Measurements from ENCODE around the gene THSD8.

DNA sequence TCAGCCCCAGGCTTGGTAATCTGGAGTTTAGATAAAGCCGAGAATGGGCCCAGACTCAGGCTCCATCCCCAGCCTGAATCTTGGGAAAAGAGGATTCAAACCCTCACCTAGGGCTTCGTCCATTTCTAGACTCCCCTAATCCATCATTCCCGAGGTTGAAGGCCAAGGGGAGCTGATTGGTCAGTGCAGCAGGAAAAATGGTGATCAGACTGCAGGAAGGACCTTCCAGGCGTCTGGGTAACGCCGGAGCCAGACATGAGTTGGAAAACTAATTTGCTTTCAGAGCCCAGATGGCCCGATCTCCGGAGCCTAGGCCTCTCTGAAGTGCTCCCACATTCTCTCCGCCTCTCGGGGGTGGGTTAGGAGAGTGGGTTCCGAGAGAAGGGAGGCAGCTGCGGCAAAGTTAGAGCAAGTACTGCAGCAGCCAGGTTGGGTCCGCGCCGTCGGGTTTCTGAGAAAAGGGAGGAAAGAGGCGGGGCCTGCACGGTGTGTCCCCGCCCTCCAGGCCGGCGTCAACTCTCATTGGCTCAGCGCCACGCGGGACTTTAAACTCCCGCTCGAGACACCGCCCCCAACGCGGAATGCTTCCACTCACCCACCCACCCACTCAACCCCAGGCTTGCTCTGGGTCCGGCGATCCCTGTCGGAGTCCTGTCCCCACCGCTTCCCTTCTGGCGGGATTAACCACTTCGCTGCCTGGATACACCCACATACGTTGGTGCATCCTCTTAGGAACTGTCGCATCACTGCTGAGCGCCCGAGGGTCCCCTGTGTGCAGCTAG lies 33.3 kb downstream of the THSD8 start:
- TF ChIP-seq EZH2 (IDR thresholded peaks at IDR 0.05; ENCODE audit: insufficient read depth, poor library complexity, severe bottlenecking), result peak; percentile 3
- no peak for TF ChIP-seq EZH2phosphoT487 (IDR thresholded peaks at IDR 0.05; ENCODE audit: insufficient read depth, low read depth)

All from GM23248 (cell line).